Lower lobe of right lung (tissue), 2 donors: ENCODE results near the gene ITSN1. TPM values are rescaled to one million over a fixed set of nuclear protein-coding genes. Genes with fewer than 3 reads are reported as not detected.

Experiments
- ATAC-seq, 2 donors: fragments of 200-7000 bp; cut with Tn5 transposase; one replicate each; pipeline ENCODE4 v1.9.1; 2020 to 2022; ENCODE audit warnings: mild to moderate bottlenecking in 2 of 2, moderate library complexity in 2 of 2
- DNase-seq: peaks from one replicate; pipeline ENCODE4 v3.0.0-alpha.2; 2020
- H3K27ac ChIP-seq: fragments of 200-600 bp; one replicate; pipeline ENCODE4 v1.8.0; 2022
- H3K27me3 ChIP-seq: fragments of 200-600 bp; one replicate; pipeline ENCODE4 v1.8.0; 2022; ENCODE audit warnings: low read depth
- H3K36me3 ChIP-seq: fragments of 200-600 bp; one replicate; pipeline ENCODE4 v1.8.0; 2022; ENCODE audit warnings: mild to moderate bottlenecking
- H3K4me1 ChIP-seq: fragments of 200-600 bp; one replicate; pipeline ENCODE4 v1.8.0; 2022
- H3K4me3 ChIP-seq: fragments of 200-600 bp; one replicate; pipeline ENCODE4 v1.8.0; 2022; ENCODE audit warnings: mild to moderate bottlenecking
- H3K9me3 ChIP-seq: fragments of 200-600 bp; one replicate; pipeline ENCODE4 v1.8.0; 2022
- intact Hi-C: fragments of 100-400 bp; cut with DNase I; formaldehyde crosslinking; loops from one replicate; pipeline ENCODE4 v1.11.0; 2022
- total RNA-seq: library from RNA; stranded (reverse); fragmentation: NEBNext Ultra II Directional; extraction: Animal tissue kit (Norgen Biotek cat#: 25700); gene quantifications from one replicate; pipeline ENCODE4 v1.2.1, GENCODE V29; 2021
- TF ChIP-seq, protein P1 (sequence below): fragments of 200-600 bp; IDR thresholded peaks from one replicate; pipeline ENCODE4 v1.8.0; 2022; ENCODE audit warnings: antibody characterized with exemption, mild to moderate bottlenecking
- donor health status: DM: no; HTN: yes; CAD: no; lungs with severe emphysema.

The ITSN1 gene
- total RNA-seq, 1 donor from 2014 or later, result 31.4 TPM

DNA sequence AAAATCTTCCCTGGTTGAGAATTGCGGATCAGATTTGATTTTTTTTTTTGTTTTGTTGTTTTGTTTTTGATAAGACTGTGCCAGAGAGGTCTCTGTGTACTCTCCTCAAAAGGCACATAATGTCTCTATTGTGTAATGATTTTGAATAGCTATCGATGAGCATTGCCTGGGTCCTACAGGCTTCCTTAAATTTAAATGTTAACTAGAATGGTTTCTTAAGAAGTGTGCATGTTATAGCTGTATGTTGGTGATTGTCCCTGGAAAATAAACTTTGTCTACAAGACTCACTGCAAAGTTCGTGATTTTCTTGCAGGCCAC is 121.2 kb downstream of the ITSN1 start:
- Histone ChIP-seq H3K27me3 (no peaks in the 10 kb centered on the region), H3K9me3 (no peaks in the 10 kb centered on the region), H3K4me1 (peaks cover 14% of the 10 kb centered on the region), H3K27ac (no peak overlapping the region), H3K36me3 (peaks cover 7% of the 10 kb centered on the region), H3K4me3 (no peak overlapping the region)
- TF ChIP-seq, protein P1, sequence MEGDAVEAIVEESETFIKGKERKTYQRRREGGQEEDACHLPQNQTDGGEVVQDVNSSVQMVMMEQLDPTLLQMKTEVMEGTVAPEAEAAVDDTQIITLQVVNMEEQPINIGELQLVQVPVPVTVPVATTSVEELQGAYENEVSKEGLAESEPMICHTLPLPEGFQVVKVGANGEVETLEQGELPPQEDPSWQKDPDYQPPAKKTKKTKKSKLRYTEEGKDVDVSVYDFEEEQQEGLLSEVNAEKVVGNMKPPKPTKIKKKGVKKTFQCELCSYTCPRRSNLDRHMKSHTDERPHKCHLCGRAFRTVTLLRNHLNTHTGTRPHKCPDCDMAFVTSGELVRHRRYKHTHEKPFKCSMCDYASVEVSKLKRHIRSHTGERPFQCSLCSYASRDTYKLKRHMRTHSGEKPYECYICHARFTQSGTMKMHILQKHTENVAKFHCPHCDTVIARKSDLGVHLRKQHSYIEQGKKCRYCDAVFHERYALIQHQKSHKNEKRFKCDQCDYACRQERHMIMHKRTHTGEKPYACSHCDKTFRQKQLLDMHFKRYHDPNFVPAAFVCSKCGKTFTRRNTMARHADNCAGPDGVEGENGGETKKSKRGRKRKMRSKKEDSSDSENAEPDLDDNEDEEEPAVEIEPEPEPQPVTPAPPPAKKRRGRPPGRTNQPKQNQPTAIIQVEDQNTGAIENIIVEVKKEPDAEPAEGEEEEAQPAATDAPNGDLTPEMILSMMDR, result no peak
- intact Hi-C loops, result no loop called here
- ATAC-seq, result no peak
- DNase-seq, result no peak

DNA sequence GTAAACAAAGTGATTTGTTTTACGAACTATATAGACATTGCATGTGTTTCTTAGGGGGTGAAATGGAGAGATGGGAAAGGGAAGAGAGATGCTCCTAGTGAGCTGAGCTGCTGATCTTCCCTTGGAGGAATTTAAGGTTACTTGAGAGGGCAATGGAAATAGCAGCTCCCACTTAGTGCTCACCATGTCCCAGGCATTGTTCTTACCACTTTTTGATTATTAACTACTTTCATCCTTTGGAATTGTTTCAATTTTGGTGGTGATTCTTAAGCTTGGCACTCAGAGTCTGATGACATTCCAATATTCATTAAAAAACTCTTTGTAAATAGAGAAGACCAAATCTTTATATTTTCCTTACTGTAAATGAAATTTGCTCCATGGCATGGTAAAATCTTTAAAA is 124.9 kb downstream of the ITSN1 start:
- peaks cover 27% of the 10 kb centered on the region for H3K36me3 ChIP-seq
- no peak overlapping the region for H3K4me3 ChIP-seq
- intact Hi-C loops, result no loop called here
- H3K27ac ChIP-seq, result no peak overlapping the region
- DNase-seq, result no peak
- TF ChIP-seq, protein P1, result no peak
- no peak for ATAC-seq
- no peaks in the 10 kb centered on the region for H3K9me3 ChIP-seq
- H3K27me3 ChIP-seq, result no peaks in the 10 kb centered on the region
- H3K4me1 ChIP-seq, result no peaks in the 10 kb centered on the region

DNA sequence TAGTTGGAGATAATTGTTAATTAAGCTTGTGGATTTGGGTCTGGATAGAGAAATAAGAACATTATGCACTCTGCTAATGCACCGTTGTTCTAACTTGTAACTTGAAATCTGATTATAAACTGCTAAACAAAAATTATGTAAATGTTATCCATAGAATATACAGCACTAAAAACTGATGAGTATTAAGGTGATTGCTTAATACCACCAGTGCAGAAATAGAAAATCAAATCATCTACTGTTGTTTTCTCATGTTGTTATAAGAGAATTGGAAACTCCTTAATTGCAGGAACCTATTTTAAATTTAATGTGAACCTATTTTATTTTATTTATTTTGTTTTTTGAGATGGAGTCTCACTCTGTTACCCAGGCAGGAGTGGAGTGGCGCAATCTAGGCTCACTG is 125.7 kb downstream of the ITSN1 start:
- no peak overlapping the region for H3K27ac ChIP-seq
- intact Hi-C loops, result no loop called here
- TF ChIP-seq, protein P1, result no peak
- ATAC-seq (no peak), DNase-seq (no peak)
- no peak overlapping the region for H3K4me3 ChIP-seq
- no peaks in the 10 kb centered on the region for H3K27me3 ChIP-seq
- H3K4me1 ChIP-seq, result no peaks in the 10 kb centered on the region
- no peaks in the 10 kb centered on the region for H3K9me3 ChIP-seq
- H3K36me3 ChIP-seq, result peaks cover 32% of the 10 kb centered on the region

DNA sequence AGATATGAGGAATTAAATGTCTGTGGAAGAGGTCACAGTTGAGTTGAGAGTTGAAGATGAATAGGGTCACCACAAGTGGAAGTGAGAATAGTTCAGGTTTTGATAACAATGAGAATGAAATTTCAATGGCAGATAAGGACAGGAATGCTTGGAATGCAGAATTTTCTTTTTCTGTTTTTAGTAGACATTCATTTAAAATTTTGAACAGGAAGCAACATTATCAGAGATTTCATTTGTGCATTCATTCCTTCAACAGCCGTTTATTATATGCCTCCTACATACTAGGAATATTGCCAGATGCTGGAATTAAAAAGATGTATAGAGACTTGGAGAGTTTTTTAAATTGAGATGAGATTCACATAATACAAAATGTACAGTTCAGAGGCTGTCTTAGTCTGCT is 126.8 kb downstream of the ITSN1 start:
- Histone ChIP-seq H3K4me1 (no peaks in the 10 kb centered on the region), H3K27ac (no peak overlapping the region), H3K9me3 (no peaks in the 10 kb centered on the region), H3K4me3 (no peak overlapping the region), H3K27me3 (no peaks in the 10 kb centered on the region), H3K36me3 (peaks cover 35% of the 10 kb centered on the region)
- ATAC-seq, result no peak
- TF ChIP-seq, protein P1, result no peak
- intact Hi-C loops, result no loop called here
- DNase-seq, result no peak

DNA sequence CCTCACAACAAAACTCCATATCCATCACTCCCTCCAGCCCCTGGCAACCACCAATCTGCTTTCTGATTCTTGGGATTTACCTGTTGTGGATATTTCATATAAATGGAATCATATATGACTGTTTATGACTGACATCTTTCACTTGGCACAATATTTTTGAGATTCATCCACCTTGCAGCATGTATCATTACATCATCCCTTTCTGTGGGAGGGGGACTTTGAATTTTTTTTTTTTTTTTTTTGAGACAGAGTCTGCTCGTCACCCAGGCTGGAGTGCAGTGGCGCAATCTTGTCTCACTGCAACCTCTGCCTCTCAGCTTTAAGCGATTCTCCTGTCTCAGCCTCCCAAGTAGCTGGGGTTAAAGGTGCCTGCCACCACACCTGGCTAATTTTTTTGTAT is 128.2 kb downstream of the ITSN1 start:
- Histone ChIP-seq H3K4me3 (no peak overlapping the region), H3K27me3 (no peaks in the 10 kb centered on the region), H3K36me3 (peaks cover 43% of the 10 kb centered on the region), H3K9me3 (no peaks in the 10 kb centered on the region), H3K4me1 (peaks cover 7% of the 10 kb centered on the region), H3K27ac (no peak overlapping the region)
- TF ChIP-seq, protein P1, result no peak
- intact Hi-C loops, result no loop called here
- DNase-seq, result no peak
- ATAC-seq, result no peak

DNA sequence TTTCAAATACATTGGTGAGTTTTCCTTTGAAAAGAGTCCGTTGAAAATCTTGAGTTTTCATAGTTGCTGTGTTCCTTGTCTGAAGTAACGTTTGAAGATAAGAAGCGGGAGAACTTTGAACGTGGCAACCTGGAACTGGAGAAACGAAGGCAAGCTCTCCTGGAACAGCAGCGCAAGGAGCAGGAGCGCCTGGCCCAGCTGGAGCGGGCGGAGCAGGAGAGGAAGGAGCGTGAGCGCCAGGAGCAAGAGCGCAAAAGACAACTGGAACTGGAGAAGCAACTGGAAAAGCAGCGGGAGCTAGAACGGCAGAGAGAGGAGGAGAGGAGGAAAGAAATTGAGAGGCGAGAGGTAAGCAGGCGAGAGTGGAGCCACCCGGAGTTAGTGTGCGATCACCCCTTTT is 129.7 kb downstream of the ITSN1 start:
- Histone ChIP-seq H3K36me3 (peaks cover 39% of the 10 kb centered on the region), H3K4me1 (peaks cover 7% of the 10 kb centered on the region), H3K4me3 (no peak overlapping the region), H3K27me3 (no peaks in the 10 kb centered on the region), H3K9me3 (no peaks in the 10 kb centered on the region), H3K27ac (no peak overlapping the region)
- TF ChIP-seq, protein P1, result no peak
- intact Hi-C loops, result no loop called here
- DNase-seq (no peak), ATAC-seq (no peak)
